Stomach (tissue), 4 donors: ENCODE data around the gene SMIM44.

ENCODE experiments used
- EP300 ChIP-seq: sonication (generic); formaldehyde crosslinking; IDR thresholded peaks from one replicate; pipeline ENCODE4 v1.6.1; 2017; ENCODE audit warnings: antibody characterized with exemption
- TF ChIP-seq, protein P1 (sequence below), 7 experiments: fragments of 450-650 bp in 4 of 7; fragments of 200-600 bp in 3 of 7; sonication (generic) in 3 of 7; IDR thresholded peaks; one replicate each; pipeline ENCODE4 v1.5.1; 2016 to 2019; ENCODE audit warnings: antibody characterized with exemption in 7 of 7, control low read depth in 2 of 7, mild to moderate bottlenecking in 1 of 7

DNA sequence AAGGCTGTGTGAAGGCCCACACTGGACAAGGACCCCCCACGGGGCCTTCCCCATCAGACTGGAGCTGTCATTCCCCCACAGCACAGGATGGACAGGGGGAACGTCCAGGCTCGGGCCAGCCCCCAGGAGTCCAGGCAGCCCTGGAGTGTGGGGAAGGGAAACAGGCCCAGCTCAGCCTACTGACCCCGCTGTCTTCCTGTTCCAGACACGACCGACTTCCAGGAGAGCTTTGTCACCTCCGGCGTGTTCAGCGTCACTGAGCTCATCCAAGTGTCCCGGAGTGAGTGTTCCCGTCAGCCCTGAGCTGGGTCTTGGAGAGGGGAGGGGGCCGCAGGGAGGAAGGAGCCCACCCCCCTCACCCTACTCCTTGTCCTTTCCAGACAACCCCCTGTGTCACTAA, 49.9 kb downstream of the SMIM44 start:
- TF ChIP-seq, protein P1, sequence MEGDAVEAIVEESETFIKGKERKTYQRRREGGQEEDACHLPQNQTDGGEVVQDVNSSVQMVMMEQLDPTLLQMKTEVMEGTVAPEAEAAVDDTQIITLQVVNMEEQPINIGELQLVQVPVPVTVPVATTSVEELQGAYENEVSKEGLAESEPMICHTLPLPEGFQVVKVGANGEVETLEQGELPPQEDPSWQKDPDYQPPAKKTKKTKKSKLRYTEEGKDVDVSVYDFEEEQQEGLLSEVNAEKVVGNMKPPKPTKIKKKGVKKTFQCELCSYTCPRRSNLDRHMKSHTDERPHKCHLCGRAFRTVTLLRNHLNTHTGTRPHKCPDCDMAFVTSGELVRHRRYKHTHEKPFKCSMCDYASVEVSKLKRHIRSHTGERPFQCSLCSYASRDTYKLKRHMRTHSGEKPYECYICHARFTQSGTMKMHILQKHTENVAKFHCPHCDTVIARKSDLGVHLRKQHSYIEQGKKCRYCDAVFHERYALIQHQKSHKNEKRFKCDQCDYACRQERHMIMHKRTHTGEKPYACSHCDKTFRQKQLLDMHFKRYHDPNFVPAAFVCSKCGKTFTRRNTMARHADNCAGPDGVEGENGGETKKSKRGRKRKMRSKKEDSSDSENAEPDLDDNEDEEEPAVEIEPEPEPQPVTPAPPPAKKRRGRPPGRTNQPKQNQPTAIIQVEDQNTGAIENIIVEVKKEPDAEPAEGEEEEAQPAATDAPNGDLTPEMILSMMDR (IDR thresholded peaks at IDR 0.05) = no peak
- TF ChIP-seq EP300 = no peak
